GM19397 (cell line): ENCODE data around the gene SMS.
A peak's percentile ranks its signal among the peaks of the same experiment; 100 is the strongest.

Source experiments
- ATAC-seq: cut with Tn5 transposase; IDR thresholded peaks from one replicate; pipeline ENCODE4 v1.9.1; 2021; ENCODE audit warnings: mild to moderate bottlenecking, moderate library complexity; ENCODE audit not compliant: unreplicated experiment

Gene SMS

GRCh38 chrX:21940356-21940829, at the start of gene SMS:
SMS (plus strand) TSS chrX:21940709; CDS start chrX:21940825, 116 bp downstream.
- ATAC-seq: peak; percentile 80

GRCh38 chrX:21905313-21905712, 35.2 kb upstream of the SMS start:
- ATAC-seq: no peak

DNA sequence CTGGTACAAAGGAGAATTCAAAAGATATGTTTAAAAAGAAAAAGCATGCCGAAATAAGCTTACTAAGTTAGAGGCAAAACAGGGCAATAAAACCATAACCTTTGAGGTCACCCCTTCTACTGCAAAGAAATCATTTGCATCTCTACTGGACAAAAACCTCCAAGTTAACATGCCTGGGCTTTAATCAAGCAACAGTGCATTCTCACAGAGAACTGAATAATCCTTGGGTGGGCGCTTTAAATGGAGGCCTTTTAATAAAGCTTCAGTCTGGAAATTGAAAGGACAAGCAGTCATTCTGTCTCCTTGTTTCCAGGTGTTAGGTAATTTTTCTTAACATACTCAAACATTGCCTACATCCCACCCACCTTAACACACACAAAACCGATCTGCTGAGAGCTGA, 34.6 kb upstream of the SMS start:
- no peak for ATAC-seq

- ATAC-seq: no peak
Observed at GRCh38 chrX:21907260-21907659, 33.2 kb upstream of the SMS start.

- ATAC-seq: no peak
Observed at GRCh38 chrX:21911481-21911880, 29.0 kb upstream of the SMS start.

- no peak for ATAC-seq
Observed at GRCh38 chrX:21912220-21912619, 28.3 kb upstream of the SMS start.

DNA sequence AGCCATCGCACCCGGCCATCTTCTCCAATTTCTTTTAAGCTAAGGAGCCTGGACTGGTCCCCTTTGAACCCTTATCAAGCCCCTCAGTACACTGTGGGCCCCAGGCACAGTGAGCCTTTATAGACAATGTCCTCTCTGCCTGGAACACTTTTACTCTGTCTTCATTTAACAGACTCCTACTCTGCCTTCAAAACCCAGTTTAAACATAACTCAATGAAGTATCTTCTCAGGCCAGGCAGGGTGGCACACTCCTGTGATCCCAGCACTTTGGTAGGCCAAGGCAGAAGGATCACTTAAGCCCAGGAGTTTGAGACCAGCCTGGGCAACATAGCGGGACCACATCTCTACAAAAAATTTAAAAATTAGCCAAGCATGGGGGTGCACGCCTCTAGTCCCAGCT, 27.5 kb upstream of the SMS start:
- no peak for ATAC-seq

- ATAC-seq: no peak
Observed at GRCh38 chrX:21926116-21926515, 14.4 kb upstream of the SMS start.

- ATAC-seq: no peak
Observed at GRCh38 chrX:21926527-21927278, 13.8 kb upstream of the SMS start.

DNA sequence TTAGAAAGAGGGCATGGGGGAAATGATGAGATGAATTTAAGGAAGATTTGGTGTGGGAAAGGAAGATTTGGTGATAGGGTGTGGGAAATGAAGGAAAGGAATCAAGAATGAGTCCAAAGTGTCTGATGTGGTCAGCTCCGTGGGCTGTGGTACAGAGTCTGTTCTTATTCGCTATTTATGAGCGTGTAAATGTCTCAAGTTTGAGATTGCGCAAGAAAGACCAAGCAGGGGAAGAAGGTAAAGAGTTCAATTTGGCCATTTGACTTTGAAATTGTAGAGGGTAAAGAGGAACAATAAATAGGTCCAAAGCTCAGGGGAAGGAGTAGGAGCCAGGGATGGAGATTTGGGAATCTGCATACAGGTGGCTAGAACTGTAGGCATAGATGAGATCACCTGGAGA, 11.3 kb upstream of the SMS start:
- no peak for ATAC-seq

DNA sequence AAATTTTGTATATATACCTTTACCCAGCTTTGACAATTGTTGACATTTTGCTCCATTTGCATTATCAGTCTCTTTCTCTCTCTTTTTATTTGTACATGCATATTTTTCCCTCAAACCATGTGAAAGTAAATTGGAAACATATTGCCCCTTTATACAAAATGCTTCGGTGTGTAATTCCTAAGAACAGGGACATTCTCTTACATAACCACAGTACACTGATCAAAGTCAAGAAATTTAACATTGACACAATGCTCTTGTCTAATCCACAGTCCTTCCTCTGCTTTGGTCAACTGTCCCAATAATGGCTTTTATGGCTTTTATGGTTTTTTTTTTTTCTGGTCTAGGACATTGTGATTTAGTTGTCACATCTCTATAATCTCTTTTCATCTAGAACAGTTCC, 9.5 kb upstream of the SMS start:
- no peak for ATAC-seq

- no peak for ATAC-seq
Observed at GRCh38 chrX:21932292-21933002, 8.1 kb upstream of the SMS start.

DNA sequence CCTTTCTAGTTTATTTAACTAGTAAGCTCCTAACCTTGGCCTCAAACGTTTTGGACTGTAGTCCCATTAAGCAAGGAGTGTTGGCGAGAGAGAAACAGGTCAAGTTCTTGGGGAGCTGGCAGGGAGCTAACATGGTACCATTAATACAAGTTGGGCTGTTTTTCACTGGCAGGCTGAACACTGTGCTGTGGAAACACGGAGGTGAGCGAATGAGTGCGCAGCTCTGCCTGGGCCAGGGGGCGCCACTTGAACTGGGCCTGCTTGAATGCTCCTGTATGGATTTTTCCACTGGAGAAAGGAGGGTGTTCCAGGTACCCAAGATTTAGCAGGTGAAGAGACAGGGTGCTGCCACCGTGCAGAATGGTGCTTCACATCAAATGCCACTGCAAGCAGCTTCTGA, 7.4 kb upstream of the SMS start:
- no peak for ATAC-seq

- no peak for ATAC-seq
Observed at GRCh38 chrX:21934414-21934813, 6.1 kb upstream of the SMS start.

GRCh38 chrX:21939906-21940305, 603 bp upstream of the SMS start:
- ATAC-seq: no peak

DNA sequence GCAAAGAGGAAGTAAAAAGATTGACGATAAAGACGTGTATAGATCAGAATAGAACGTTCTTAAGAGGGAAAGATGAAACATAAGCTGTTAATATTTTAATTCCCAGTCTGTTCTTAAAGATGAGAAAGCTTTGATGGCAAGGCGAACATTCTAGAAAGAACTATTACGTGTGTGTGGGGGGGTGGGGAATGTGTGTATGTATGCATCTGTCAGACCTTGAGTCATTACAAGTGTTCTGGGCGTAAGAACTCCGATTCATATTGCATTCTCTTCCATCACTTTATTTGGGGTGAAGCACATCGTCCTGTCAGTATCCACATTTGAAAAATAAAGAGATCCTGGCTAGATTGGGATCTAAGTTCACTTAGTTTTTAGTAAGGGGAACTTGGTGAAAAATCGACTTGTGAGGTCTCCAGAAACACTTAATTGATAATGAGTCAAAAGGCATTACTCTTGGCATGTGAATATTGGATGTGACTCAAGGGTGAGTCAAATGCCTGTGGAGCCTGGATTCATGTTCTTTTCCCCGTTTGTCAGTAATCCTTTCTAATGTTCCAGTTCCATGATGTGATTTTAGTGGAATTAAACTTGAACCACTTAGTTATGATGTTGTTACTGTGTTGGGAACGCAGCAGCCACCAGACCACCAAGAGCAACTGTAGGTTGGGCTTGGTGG, 3.1 kb downstream of the SMS start:
- no peak for ATAC-seq

GRCh38 chrX:21944136-21944615, 3.7 kb downstream of the SMS start:
- no peak for ATAC-seq

DNA sequence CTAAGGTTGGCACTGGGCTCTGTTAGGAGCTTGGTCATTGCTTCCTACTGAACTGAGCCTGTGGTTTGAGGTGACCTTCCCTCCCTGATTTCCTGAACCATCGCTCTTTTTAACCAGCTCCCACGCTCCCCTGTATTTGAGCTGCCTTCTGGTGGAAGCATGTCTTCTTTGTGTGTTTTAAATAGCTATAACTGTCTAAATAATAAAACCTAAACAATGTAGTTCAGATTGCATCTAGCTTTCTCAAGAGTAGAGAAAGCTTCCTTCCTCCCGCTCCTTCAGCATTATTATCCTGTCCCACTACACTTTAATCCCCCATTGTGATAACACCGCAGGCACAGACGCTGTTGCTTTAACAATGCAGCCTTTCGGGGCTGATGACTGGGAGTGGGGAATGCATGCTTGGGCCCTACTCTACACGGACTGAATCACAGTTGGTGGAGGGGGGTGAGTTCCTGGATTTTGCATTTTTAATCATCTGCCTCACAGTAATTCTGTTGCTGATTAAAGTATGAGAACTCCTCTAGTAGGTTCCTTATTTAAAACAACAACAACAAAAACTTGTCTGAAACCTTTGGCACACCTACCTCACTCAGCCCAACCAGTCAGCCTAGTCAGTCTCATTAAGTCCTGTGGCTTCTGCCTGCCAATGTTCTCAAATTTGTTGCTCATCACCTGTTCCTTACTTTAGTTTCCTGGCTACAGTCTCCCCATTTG, 6.6 kb downstream of the SMS start:
- no peak for ATAC-seq

DNA sequence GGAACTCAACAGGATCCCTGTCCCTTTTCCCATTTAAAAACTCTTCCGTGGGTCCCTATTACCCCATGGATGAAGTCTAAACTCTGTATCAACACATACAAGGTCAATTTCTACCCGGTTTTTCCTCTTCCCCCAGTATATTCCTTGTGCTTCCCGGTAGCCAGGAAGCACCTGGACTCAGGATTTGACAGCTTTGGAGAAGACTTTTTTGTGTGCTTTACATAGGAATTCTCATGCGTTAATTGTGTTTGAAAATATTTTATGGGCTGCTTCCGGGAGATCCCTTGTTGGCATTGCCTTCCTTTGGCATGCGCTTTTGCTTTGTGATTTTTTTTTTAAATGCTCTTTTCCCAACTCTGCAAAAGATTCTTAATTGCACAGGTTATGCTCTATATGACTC, 7.2 kb downstream of the SMS start:
- no peak for ATAC-seq

- ATAC-seq: no peak
Observed at GRCh38 chrX:21948897-21949578, 8.5 kb downstream of the SMS start.
